Measurements from ENCODE around the gene POLE4. TPM values are rescaled to one million over a fixed set of nuclear protein-coding genes. Genes with fewer than 3 reads are reported as not detected.

POLE4 gene
- total RNA-seq, 1 experiment from 2014 or later: 25.6 TPM

GRCh38 chr2:74925361-74925786, 33.1 kb upstream of the POLE4 start:
- intact Hi-C loops (cut with micrococcal nuclease): no loop called here
- H3K4me2 ChIP-seq (ENCODE audit: low read length): no peak overlapping the region
- H3K4me1 ChIP-seq (ENCODE audit: control insufficient read depth in 1 of 2, insufficient read depth in 2 of 2, low read length in 2 of 2): no peaks in the 10 kb centered on the region
- H3K9ac ChIP-seq (ENCODE audit: low read length): no peak overlapping the region
- peaks cover 8% of the 10 kb centered on the region; the same call in 1 of the 2 replicates for H3K27me3 ChIP-seq (ENCODE audit: insufficient read depth, low read length)
- ATAC-seq: no peak
- ChIA-PET RAD21 (ENCODE audit: low non-redundant PET in 1 of 2, low total read pairs in 2 of 2, uncharacterized antibody in 2 of 2, unreplicated experiment in 2 of 2) (no interaction called here), CTCF (no interaction called here), POLR2A (no interaction called here)
- DNase-seq (ENCODE audit: low read depth, low spot score): no peak
- TF ChIP-seq FOSL1 (IDR thresholded peaks at IDR 0.05; ENCODE audit: low read depth) (no peak), YY1 (IDR thresholded peaks at IDR 0.05; ENCODE audit: extremely low read depth, insufficient replicate concordance, low read depth, low read length) (no peak), POLR2AphosphoS5 (IDR thresholded peaks at IDR 0.05; ENCODE audit: low read depth, low read length) (no peak), ZNF274 (IDR thresholded peaks at IDR 0.05; ENCODE audit: low read depth, low read length) (no peak), SRF (IDR thresholded peaks at IDR 0.05; ENCODE audit: low read depth) (no peak), EZH2 (IDR thresholded peaks at IDR 0.05) (no peak)
- no TSS peak for BruUV-seq (replicated peaks)
- no peaks in the 10 kb centered on the region for H3K36me3 ChIP-seq (ENCODE audit: control insufficient read depth in 1 of 2, insufficient read depth in 2 of 2, low read length in 2 of 2)
- H3K4me3 ChIP-seq (replicated peaks in 1 of 2; ENCODE audit: low read depth in 1 of 2, low read length in 2 of 2): no peak overlapping the region
- no peaks in the 10 kb centered on the region for H3K9me3 ChIP-seq (ENCODE audit: control insufficient read depth in 1 of 2, insufficient read depth in 1 of 2, low read depth in 1 of 2, low read length in 2 of 2)
- H3K27ac ChIP-seq (ENCODE audit: low read depth, low read length): no peak overlapping the region
- H3K9me2 ChIP-seq (ENCODE audit: insufficient read depth): no peaks in the 10 kb centered on the region
- no peak overlapping the region for H2AFZ ChIP-seq (ENCODE audit: low read depth, low read length, poor library complexity, severe bottlenecking)
- H3K79me2 ChIP-seq (ENCODE audit: insufficient read depth, low read length): no peaks in the 10 kb centered on the region
- H4K20me1 ChIP-seq (ENCODE audit: insufficient read depth): no peaks in the 10 kb centered on the region

- Histone ChIP-seq H3K79me2 (ENCODE audit: insufficient read depth, low read length) (no peaks in the 10 kb centered on the region), H3K27me3 (ENCODE audit: insufficient read depth, low read length) (peaks cover 12% of the 10 kb centered on the region; the same call in 1 of the 2 replicates), H3K9me2 (ENCODE audit: insufficient read depth) (no peaks in the 10 kb centered on the region), H3K4me2 (ENCODE audit: low read length) (no peak overlapping the region), H4K20me1 (ENCODE audit: insufficient read depth) (no peaks in the 10 kb centered on the region), H3K9ac (ENCODE audit: low read length) (no peak overlapping the region), H3K27ac (ENCODE audit: low read depth, low read length) (no peak overlapping the region), H3K4me3 (replicated peaks in 1 of 2; ENCODE audit: low read depth in 1 of 2, low read length in 2 of 2) (no peak overlapping the region), H3K36me3 (ENCODE audit: control insufficient read depth in 1 of 2, insufficient read depth in 2 of 2, low read length in 2 of 2) (no peaks in the 10 kb centered on the region), H3K9me3 (ENCODE audit: control insufficient read depth in 1 of 2, insufficient read depth in 1 of 2, low read depth in 1 of 2, low read length in 2 of 2) (no peaks in the 10 kb centered on the region), H2AFZ (ENCODE audit: low read depth, low read length, poor library complexity, severe bottlenecking) (no peak overlapping the region), H3K4me1 (ENCODE audit: control insufficient read depth in 1 of 2, insufficient read depth in 2 of 2, low read length in 2 of 2) (no peaks in the 10 kb centered on the region)
- DNase-seq (ENCODE audit: low read depth, low spot score) (no peak), ATAC-seq (no peak)
- intact Hi-C loops (cut with micrococcal nuclease): no loop called here
- ChIA-PET POLR2A (no interaction called here), CTCF (no interaction called here), RAD21 (ENCODE audit: low non-redundant PET in 1 of 2, low total read pairs in 2 of 2, uncharacterized antibody in 2 of 2, unreplicated experiment in 2 of 2) (no interaction called here)
- no TSS peak for BruUV-seq (replicated peaks)
- TF ChIP-seq REST (IDR thresholded peaks at IDR 0.05; ENCODE audit: low read depth) (no peak), ELF1 (IDR thresholded peaks at IDR 0.05; ENCODE audit: borderline replicate concordance, low read depth) (no peak)
Measured at GRCh38 chr2:74927621-74928020, 30.8 kb upstream of the POLE4 start.
